Hypothalamus (tissue), 51 donors: Measurements from ENCODE around the gene PIR.

Experiments
- DNase-seq, 51 donors: peaks; one replicate each; lab custom pipeline; 2025; lab: John Stamatoyannopoulos, UW

Gene PIR

DNA sequence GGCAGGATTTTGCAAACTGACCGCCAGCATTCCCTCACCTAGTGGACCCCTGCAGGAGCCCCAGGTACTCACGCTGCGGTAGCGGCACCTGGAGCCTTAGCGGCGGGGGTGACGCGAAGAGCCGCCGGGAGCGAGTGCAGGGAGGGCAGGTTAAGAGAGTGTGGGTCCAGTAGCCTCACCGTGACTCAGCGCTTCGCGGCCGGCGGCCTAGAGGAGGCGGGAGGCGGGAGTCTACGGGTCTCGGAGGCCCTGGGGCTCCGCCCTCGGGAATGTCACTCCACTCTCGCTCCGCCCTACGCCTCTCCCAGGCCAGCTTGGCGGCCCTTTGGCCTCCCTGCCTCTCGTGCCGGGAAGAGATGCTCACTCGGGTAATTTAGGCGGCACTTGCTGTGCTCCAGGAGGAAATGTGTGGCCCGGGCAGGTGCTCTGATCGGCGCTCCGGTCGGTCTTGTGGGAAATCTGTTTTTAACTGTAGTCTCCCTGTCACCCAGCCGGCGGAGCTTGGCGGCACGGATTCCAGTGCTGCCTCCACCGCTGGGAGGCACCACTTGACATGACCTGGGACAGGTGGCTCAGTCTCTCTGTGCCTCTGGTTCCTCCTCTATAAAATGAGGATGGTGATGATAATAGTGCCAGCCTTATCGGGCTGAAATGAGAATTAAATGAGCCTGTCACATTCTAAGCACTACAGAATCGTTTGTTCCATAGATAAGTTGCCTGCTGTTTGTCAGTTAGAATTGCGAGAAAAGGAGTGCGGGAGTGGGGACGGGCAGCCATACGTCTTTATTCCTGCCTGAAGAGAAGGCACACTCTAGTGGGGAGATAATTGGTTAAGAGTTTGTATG is at the start of gene PIR:
TSS of gene PIR (minus strand) at position 216 of the 845 bp plus-strand sequence. CDS start 2,076 bp downstream, outside the sequence.
- peak; percentile 17 to 89 (median 68) for DNase-seq

DNA sequence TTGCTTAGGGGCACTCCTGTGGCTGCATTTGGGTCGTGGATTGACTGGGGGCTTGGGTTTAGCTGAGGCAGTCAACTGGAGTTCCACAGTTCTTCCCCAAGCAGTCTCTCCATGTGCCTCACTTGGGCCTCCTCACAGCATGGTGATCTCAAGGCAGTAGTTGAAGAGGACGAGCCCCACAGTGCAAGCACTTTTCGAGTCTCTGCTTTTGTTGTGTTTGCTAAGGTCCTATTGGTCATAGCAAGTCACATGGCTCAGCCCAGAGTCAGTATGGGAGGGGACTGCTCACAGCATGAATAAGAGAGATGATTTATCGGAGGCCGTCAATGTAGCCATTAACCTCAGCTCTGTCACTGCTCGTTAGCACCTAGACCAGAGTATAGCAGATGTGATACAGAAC is 37.2 kb upstream of the PIR start:
- DNase-seq, result peak in 1 of 51 donors; percentile 0

DNA sequence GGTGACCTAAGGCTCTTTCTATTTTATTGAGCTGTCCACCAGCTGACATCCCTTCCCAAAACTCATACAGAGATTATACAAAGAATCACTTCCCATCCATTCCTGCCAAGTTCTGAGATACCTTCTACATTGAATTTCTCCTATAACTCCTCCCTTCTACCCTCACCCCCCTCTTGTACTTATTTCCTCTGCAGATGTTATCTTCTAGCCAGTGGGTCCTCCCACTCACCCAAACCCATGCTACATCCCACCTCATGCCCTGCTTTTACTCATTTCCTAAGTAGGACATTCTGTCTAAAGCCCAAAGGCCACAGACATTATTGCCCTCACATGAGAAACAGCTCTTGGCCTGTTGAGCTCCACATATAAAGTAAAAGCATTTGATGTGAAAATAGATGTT is 36.0 kb upstream of the PIR start:
- no peak for DNase-seq

DNA sequence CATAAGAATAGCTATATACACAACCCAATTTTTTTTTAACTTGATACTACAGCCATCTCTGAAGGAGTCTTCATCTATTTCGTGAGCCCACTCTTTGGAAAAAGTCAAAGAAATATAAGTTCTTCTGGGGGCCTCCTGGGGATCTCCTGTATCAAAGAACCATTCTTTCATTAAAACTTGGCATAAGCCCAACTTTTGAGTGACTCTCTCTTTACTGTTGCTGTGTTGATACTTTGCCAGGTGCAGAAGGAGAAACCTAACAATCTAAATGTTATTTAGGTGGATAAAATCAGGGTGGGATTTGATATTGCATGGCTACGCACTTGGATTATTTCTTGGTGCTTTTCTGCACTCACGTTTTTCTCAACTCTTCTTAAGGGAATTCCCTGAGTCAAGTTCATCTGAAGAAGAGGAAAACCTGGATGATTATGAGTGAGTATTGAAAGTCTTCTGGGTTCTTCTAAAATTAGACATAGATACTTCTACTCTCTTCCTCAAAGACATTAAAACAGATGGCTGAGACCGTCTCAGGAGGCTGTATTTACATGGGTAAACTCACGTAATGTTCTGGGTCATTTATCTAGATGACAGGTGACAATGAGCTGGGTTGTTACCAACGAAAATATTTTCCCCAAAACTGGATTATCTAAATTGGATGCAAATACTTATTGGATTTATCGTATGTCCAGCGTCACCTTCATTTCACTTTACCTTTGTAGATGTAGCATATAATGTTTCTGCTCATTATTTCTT is 32.7 kb upstream of the PIR start:
- no peak for DNase-seq

DNA sequence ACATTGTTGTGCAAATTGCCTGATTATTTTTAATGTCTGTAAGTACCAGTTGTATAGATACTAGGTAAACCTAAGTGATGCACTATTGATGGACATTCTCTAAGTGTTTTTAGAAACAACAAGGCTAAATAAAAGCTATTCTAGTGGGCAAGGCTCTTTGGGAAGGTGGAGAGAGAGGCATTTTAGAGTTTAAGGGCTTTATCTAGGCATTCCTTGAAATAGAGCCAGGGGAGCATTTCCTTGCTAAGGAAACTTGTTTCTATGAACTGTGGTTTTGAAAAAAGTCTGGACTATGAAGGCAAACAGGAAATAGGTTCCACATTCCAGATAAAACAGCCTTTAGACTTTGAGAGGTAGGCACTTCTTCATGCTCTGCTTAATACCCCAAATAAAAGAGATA is 31.3 kb upstream of the PIR start:
- no peak for DNase-seq

DNA sequence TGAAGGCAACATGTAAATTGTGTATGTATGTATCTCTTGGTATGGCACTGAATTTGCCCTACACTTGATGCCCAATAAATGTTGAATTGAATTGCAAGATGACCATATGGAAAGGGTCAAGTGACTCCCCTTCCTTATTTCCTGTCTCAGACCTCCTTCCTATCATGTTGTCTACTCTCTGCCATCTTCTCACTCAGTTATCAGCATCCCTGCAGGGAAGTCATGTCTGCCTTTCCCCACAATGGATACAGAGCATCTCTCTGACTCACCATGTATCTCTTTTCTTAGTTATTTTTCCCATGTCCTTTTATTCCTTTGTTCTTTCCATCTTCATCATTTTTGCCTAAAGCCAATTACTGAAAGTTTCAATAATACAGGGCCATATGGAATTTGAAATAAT is 30.0 kb upstream of the PIR start:
- DNase-seq, result no peak

DNA sequence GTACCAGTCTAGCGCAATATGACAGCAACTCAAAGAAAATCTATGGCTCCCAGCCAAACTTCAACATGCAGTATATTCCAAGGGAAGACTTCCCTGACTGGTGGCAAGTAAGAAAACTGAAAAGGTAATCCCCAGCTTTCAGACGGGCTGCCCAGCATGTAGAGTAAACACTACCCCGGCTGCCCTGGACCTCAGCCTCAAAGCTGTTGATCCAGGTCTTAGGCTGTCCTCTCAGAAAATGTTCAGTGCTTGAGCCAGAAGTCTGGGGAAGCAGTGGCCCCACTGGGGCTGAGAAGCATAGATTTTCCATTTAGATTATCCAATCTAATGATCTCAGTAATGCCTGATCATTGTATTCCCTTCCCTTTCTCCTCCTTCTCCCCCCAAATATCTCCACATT is 29.3 kb upstream of the PIR start:
- DNase-seq, result no peak

DNA sequence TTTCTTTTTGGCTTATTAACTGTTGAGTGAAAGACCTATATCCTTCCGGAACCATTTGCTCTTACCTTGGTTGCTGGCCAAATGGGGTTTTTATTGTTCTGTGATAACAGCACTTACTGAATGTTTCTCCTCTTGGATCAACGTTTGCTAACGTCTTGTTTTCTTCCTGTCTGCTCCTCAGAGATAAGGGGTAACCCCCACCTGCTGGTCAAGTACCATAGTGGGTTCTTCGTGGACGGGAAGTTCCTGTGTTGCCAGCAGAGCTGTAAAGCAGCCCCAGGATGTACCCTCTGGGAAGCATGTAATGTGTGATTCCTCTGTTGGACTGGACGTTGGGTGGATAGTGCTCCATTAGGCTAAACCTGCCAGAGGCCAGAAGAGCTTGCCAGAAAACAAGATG is 22.8 kb upstream of the PIR start:
- no peak for DNase-seq

DNA sequence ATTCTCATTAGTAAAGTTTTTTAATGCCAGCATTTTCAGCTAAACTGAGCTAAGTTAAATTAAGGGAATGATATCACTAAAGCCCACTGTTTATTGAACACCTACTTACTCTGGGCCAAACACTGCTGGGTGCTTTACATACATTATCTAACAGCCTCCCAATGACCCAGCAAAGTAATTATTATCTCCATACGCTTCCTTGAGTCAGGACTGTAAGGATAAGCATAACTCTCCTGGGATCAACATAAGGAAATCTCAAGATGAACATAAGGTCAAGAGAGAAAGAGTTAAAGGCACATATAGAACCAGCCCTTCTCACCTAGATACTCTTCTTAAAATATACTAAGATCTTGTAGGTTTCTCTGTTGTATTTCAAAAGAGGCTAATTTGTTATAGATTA is 21.1 kb upstream of the PIR start:
- DNase-seq, result no peak

DNA sequence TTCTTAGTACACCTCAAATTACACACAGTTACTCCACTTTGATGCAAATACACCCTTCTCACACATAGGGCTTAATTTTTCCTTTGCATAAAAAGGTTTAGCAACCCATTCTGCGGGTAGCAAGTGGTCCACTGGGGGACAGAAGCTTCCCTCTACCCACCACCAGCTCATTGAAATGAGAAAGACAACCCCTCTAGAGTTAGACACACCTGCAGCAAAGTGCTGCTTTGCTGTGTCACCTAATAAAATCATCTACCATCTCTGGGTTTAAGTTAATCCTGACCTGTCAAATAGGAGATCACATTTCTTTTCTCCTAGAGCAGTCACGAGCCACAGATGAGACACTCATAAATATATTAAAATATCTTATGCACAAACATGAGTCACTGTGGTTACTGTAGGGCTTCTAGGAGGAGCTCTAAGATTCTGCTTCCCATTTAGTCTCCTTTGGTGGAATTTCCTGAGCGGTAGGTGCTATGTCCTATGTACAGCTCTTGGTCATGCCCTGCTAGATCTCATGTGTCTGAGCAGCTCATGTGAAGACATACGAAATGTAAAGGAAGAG is 19.4 kb upstream of the PIR start:
- DNase-seq, result no peak

DNA sequence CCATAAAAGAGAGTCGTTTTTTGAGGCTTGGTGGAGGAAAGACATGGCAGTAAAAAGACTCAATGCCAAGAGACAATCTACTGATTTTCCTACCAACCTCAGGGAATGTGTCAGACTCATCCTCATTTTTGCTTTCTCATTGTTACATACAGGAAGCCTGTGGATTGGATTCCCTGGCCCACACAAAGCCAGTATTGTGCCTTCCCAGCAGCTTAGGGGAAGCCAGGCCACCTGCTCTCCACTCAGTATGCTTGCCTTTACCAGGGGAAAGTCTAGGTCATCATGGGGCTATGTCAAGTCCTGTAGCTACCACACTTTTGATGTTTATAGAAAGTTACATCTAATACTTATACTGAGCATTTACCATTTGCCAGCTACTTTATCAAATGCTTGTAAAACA is 18.4 kb upstream of the PIR start:
- DNase-seq, result peak in 17 of 51 donors; percentile 0 to 8 (median 1)

DNA sequence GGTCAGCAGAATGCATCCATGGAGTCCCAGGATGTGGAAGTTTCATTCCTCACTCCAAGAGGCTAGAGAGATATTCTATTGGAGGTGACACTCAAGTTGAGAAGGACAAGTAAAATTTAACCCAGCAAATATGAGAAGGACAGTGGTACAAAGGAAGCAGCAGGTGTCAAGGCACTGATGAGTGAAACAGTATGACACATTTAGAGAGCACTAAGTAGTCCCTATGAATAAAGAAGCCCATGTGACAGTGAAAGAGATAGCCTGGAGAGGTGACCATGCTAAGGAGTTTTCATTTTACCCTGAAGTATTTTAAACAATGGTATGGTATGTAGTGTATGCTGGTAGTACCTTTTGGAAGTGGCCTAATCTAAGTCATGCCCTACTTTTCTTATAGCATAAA is 16.7 kb upstream of the PIR start:
- DNase-seq, result no peak

DNA sequence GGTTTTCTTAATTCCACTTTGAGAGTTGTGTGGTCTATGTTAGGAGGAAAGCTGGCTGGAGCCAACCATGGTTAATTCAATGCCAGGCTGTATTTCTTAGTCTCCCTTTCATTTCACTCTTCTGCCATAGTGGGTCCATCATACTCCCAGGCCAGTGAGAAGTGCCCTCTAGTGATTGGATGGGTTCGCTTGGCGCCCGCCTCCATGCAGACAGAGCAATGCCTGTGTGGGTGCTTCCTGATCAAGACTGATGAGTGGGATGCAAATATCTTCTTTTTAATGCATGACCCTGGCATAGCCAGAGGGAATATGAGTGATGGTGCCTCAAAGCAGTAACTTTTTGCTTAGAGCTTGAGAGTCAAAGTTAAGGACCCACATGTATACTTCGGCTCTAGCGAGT is 13.9 kb upstream of the PIR start:
- DNase-seq, result no peak

DNA sequence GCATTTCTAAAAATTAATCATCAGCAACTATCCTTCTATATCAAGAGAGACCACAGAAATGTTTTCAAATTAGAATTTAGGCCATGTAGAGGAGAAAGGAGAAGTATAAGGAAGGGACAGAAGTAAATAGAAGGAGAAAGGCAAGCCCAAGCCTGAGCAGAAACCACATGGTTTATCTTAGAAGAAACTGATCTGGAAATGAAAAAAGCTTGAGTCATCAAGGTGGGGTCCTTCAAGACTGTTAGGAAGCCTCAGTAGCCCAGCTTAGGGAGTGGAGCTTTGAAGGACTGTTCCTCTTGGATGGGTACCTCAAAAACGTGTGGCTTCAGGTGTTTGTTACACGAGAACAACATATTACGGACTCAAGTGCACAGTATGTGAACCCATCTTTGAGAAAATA is 12.0 kb upstream of the PIR start:
- DNase-seq, result no peak

DNA sequence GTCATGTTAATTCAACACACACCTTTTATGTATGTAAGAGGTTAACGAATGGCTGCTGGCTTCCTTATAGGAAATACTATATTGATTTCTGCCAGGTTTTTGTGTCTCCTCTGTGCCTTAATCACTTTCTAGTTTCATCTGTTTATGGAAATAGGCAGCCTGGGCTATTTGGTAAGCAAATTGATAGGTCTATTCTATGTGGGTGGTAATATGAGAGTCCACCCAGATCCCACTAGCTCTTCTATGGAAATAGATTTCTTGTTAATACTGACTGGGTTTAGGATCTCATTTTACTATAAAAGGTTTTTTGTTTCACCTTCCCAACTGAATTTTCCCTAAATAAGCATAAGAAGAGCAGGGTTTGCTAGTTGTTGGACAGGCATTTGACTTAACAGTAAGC is 11.5 kb upstream of the PIR start:
- no peak for DNase-seq

DNA sequence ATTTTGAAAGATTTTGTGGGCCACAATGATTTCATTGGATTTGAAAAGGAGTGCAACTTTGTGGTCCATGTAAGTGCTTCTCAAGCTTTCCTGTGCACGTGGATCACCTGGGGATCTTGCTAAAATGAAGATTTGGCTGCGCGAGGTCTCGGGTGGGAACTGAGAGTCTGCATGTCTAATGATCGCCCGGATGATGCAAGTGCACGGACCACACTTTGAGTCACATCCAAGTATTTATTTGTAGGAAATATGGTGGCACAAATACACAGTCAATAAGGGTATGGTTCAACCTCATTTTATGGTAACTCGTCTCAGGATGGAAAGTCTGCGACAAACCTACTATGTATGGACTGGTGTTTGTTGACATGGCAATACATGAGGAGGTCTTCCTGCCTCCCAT is 8.4 kb upstream of the PIR start:
- DNase-seq, result no peak

DNA sequence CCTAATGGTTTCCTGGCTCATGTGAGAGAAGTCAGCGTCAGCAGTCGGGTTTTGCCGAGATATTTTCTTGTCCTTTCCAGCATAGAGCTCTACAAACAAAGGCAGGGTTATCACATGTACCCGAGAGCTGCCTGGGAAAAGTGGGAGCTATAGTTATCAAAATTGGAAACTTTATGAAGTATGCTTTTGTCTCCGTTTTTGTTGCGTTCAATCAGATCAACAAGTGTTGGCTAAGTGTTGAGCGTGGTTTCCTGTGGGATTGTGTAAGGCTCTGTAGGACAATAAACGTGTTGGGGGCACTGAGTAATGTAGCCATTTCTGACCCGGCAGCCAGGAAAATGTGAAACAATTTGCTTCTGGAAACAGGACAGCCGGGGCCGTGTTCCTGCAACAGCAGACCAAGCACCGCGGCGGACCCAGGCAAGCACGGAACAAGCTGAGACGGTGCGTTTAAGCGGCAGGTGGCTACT is 7.4 kb upstream of the PIR start, which contains the start of gene BMX:
TSS of gene BMX (plus strand) at position 311 of the 470 bp plus-strand sequence. CDS start 7,547 bp downstream, outside the sequence.
- no peak for DNase-seq

DNA sequence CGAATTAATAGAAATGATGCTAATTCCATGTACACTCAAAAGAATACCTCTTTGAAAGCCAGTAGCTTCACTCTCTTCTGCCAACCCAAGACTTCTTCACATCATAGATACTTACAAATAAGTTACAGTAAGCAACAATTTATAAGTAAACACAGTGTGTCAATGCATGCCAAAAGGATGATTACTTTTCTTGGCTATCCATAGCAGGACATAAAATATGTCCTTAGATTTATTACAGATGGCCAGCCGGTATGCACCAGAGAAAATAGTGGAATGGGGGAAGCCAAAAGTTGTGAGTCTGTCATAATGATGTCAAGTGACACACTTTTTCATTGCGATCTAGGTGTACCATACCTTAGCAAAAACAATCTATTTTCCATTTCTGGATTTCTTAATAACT is 6.8 kb upstream of the PIR start:
- no peak for DNase-seq

DNA sequence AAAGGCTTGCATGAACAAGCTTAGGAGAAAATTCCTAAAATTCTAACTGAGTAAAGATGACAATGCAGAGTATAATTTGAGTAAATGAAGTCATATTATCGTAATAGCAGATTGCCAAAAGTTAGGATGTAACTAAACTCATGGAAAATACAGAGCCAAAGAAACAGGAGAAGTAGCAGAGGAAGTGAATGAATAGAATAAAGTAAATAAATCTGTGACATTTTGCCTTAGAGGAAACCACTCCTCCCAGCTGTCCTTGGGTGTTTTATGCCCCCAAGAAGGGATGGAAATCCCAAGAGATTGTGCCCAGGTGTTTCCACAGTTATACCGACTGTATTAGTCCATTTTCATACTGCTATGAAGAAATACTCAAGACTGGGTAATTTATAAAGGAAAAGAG is 5.6 kb upstream of the PIR start:
- DNase-seq, result no peak

DNA sequence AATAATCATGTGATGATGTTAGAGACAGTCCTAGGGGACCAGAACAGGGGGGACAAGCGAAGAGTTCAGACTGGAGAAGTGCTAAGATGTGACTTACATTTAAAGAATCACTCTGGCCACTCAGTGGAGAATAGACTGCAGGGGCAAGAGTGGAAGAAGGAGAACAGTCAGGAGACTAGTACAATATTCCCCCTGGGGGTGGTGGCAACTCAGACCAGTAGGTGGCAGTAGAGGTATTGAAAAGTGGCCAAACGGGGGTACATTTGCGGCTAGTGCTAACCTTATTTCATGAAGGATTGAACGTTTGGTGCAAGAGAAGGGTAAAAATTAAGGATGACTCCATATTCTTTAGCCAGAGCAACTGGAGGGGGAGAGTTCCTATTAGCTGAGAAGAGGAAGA is 4.7 kb upstream of the PIR start:
- peak in 26 of 51 donors; percentile 0 to 45 (median 3) for DNase-seq

DNA sequence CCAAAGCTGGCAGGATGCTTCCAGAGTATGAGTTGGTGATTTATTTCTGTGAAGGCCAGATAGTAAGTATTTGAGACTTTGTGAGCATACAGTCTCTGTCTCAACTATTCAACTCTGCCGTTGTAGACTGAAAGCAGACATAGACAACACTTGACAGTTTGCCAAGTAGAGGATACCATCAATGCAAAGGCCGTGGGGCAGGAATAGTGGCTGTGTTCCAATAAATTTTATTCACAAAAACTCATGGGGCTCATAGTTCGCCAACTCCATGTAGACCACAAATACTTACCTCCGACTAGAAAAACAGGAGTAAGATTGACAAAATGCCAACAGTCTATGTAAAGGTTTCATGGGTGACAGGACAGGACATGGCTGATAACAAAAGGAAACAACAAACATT is 3.7 kb upstream of the PIR start:
- no peak for DNase-seq

DNA sequence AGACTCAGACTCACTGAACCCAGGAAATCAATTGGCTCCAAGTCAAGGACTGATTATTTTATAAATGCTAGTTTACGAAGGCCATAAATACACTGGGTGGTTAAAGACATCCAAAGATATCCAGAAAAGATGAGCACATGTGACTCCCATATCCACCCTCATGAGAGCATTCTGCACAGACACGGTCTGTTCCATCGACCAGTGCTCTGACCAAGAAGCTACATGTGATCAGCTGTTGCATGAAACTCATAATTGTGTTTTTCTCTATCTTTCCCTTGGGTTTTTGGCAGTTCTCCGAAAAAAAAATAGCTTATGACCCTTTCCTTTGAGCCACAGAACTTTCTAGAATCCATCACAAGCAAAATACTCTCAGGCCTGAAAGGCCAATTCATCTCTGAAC is 2.7 kb upstream of the PIR start:
- no peak for DNase-seq
